Natural killer cell (primary cell): ENCODE measurements around the gene SLC6A16. TPM values are rescaled to one million over a fixed set of nuclear protein-coding genes. Genes with fewer than 3 reads are reported as not detected.

ENCODE experiments used
- ATAC-seq, 3 donors: fragments of 150-1000 bp in 2 of 3; fragments of 200-7000 bp in 1 of 3; cut with Tn5 transposase; 1 replicate in 1 of 3; 2 replicates in 2 of 3; pipeline ENCODE4 v1.10.0; 2021; ENCODE audit warnings: mild to moderate bottlenecking in 2 of 3, moderate library complexity in 2 of 3
- DNase-seq, 2 donors: peaks; one replicate each; pipeline versions ENCODE4 v3.0.0 to v3.0.0-alpha.2; 2013 to 2021; ENCODE audit warnings: mixed read lengths in 1 of 2
- H3K27ac ChIP-seq: one replicate; pipeline ENCODE4 v1.5.1; 2013; ENCODE audit warnings: mild to moderate bottlenecking, low read length
- H3K27me3 ChIP-seq: one replicate; pipeline ENCODE4 v1.6.1; 2013; ENCODE audit warnings: low read length; ENCODE audit not compliant: control insufficient read depth, insufficient read depth
- H3K36me3 ChIP-seq: one replicate; pipeline ENCODE4 v1.6.1; 2013; ENCODE audit warnings: low read length; ENCODE audit not compliant: control insufficient read depth, insufficient read depth
- H3K4me1 ChIP-seq: one replicate; pipeline ENCODE4 v1.6.1; 2013; ENCODE audit warnings: low read length; ENCODE audit not compliant: control insufficient read depth, insufficient read depth
- H3K4me3 ChIP-seq: one replicate; pipeline ENCODE4 v1.5.1; 2013; ENCODE audit warnings: low read length
- H3K9me3 ChIP-seq: one replicate; pipeline ENCODE4 v1.6.1; 2013; ENCODE audit warnings: low read length; ENCODE audit not compliant: control insufficient read depth, insufficient read depth
- H3K27ac Mint-ChIP-seq, 2 donors: one replicate each; pipeline ENCODE4 v1.8.0; 2022; ENCODE audit warnings: mild to moderate bottlenecking in 2 of 2, mixed read lengths in 2 of 2, moderate library complexity in 1 of 2
- H3K27me3 Mint-ChIP-seq, 2 donors: one replicate each; pipeline ENCODE4 v1.8.0; 2022; ENCODE audit warnings: low read depth in 2 of 2, mixed read lengths in 2 of 2
- H3K36me3 Mint-ChIP-seq: one replicate; pipeline ENCODE4 v1.8.0; 2022; ENCODE audit warnings: mixed read lengths
- H3K4me1 Mint-ChIP-seq, 2 donors: one replicate each; pipeline ENCODE4 v1.8.0; 2022; ENCODE audit warnings: mixed read lengths in 2 of 2
- H3K4me3 Mint-ChIP-seq: one replicate; pipeline ENCODE4 v1.8.0; 2022; ENCODE audit warnings: mild to moderate bottlenecking, moderate library complexity, mixed read lengths
- H3K9me3 Mint-ChIP-seq, 2 donors: one replicate each; pipeline ENCODE4 v1.8.0; 2022; ENCODE audit warnings: mixed read lengths in 2 of 2
- CTCF ChIP-seq: fragments of 200-600 bp; IDR thresholded peaks from one replicate; pipeline ENCODE4 v1.8.0; 2022; ENCODE audit warnings: antibody characterized with exemption
- WGBS: methylation state at CpG from one replicate; pipeline ENCODE4 v1.1.7; 2013; ENCODE audit warnings: missing lambda C conversion rate; ENCODE audit not compliant: insufficient coverage; 5-methylcytosine and 5-hydroxymethylcytosine counted together
- intact Hi-C: fragments of 100-400 bp; cut with micrococcal nuclease; formaldehyde crosslinking; loops from one replicate; pipeline ENCODE4 v1.14.2; 2022
- total RNA-seq, 4 donors: library from RNA; stranded (reverse); fragments of 120-200 nt in 1 of 4; gene quantifications; one replicate each; pipeline versions ENCODE4 v1.2.3 to v1.2.4, GENCODE V29; 2013 to 2022

SLC6A16 gene
- total RNA-seq, 3 donors from 2014 or later (not counting 1 experiment from before 2014, with no cell fraction given): 7.2 to 11.5 (median 10.8) TPM

- Mint-ChIP-seq H3K9me3 (no peaks in the 10 kb centered on the region), H3K27me3 (no peaks in the 10 kb centered on the region), H3K36me3 (no peaks in the 10 kb centered on the region), H3K4me3 (peak overlapping the region; percentile 49), H3K4me1 (peaks cover 68 to 82% of the 10 kb centered on the region in 2 donors), H3K27ac (peak overlapping the region; percentile 32 to 98)
- H3K9me3 ChIP-seq: no peaks in the 10 kb centered on the region
- intact Hi-C loops: loop anchor here (5.0 kb wide), 1 partner anchor 36 kb away; no protein-coding TSS in a partner anchor
- no peak overlapping the region for H3K27ac ChIP-seq
- no peak overlapping the region for H3K4me3 ChIP-seq
- no peak for ATAC-seq
- H3K36me3 ChIP-seq: peaks cover 31% of the 10 kb centered on the region
- H3K27me3 ChIP-seq: no peaks in the 10 kb centered on the region
- DNase-seq: no peak
- peaks cover 90% of the 10 kb centered on the region for H3K4me1 ChIP-seq
- 95% methylated on average over 34 of the region's 34 CpGs for WGBS
- TF ChIP-seq CTCF: no peak
Observed at GRCh38 chr19:49338023-49338677, 13.2 kb upstream of the SLC6A16 start.

GRCh38 chr19:49337267-49338022 is 12.5 kb upstream of the SLC6A16 start:
- Histone ChIP-seq H3K9me3 (no peaks in the 10 kb centered on the region), H3K4me1 (peaks cover 92% of the 10 kb centered on the region), H3K36me3 (peaks cover 31% of the 10 kb centered on the region), H3K27me3 (no peaks in the 10 kb centered on the region), H3K27ac (no peak overlapping the region), H3K4me3 (peak overlapping the region; percentile 59)
- peak overlapping the region; percentile 32 to 98 for H3K27ac Mint-ChIP-seq
- intact Hi-C loops: loop anchor here (5.0 kb wide), 1 partner anchor 35 kb away; no protein-coding TSS in a partner anchor
- peaks cover 69 to 82% of the 10 kb centered on the region in 2 donors for H3K4me1 Mint-ChIP-seq
- H3K27me3 Mint-ChIP-seq: no peaks in the 10 kb centered on the region
- H3K36me3 Mint-ChIP-seq: no peaks in the 10 kb centered on the region
- DNase-seq: no peak
- no peaks in the 10 kb centered on the region for H3K9me3 Mint-ChIP-seq
- TF ChIP-seq CTCF: no peak
- no peak for ATAC-seq
- 94% methylated on average over 19 of the region's 19 CpGs for WGBS
- peak overlapping the region; percentile 49 for H3K4me3 Mint-ChIP-seq

DNA sequence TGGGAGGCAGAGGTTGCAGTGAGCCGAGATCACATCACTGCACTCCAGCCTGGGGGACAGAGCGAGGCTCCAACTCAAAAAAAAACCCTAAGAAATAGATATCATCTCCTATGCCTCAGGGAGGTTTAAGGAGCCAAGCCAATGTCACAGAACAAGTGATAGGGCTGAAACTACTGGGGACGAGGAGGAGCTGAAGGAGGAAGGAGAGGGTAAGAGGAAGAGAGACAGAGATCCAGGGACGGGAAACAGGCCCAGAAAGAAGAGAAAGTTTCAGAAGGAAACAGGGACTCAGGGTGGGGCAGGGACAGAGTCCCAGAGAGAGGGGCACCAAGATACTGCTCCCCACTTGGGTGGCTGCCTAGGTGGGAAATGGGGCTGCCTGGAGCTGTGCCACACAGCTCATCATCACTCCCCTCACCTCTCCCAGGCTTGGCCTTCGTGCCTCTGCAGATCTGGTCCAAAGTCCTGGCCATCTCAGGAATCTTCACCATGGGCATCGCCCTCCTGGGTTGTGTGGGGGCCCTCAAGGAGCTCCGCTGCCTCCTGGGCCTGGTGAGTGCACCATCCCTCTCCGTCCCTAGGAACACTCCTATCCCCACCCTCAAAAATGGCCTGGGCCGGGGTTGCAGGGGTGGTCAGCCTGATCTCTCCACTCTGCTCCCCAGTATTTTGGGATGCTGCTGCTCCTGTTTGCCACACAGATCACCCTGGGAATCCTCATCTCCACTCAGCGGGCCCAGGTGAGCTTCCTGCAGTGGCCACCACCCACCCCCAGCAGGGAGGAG is 11.7 kb upstream of the SLC6A16 start:
- Mint-ChIP-seq H3K27ac (peak overlapping the region; percentile 97 to 98), H3K9me3 (no peaks in the 10 kb centered on the region), H3K27me3 (no peaks in the 10 kb centered on the region), H3K4me3 (peak overlapping the region; percentile 96), H3K4me1 (peaks cover 74 to 88% of the 10 kb centered on the region in 2 donors), H3K36me3 (no peaks in the 10 kb centered on the region)
- WGBS: 79% methylated on average over 8 of the region's 10 CpGs
- intact Hi-C loops: loop anchor here (5.0 kb wide), 1 partner anchor 34 kb away; no protein-coding TSS in a partner anchor
- H3K36me3 ChIP-seq: peaks cover 30% of the 10 kb centered on the region
- peak overlapping the region; percentile 84 for H3K27ac ChIP-seq
- DNase-seq (no peak), ATAC-seq (no peak)
- H3K27me3 ChIP-seq: no peaks in the 10 kb centered on the region
- H3K4me1 ChIP-seq: peaks cover 95% of the 10 kb centered on the region
- H3K4me3 ChIP-seq: peak overlapping the region; percentile 59
- no peaks in the 10 kb centered on the region for H3K9me3 ChIP-seq
- TF ChIP-seq CTCF: no peak
